Small intestine (tissue), 7 donors: ENCODE measurements around the gene HS6ST1. TPM values are rescaled to one million over a fixed set of nuclear protein-coding genes. Genes with fewer than 3 reads are reported as not detected.

ENCODE experiments used
- DNase-seq, 2 donors: peaks; one replicate each; pipeline versions ENCODE4 v3.0.0 to v3.0.0-alpha.2; 2013
- FAIRE-seq: peaks from 2 replicates; lab custom pipeline; 2012; peaks lifted over from hg19 to GRCh38; lab: Jason Lieb, UNC
- H3K27ac ChIP-seq, 3 donors: one replicate each; pipeline ENCODE4 v1.5.1; 2013; ENCODE audit warnings: low read length in 2 of 3, mild to moderate bottlenecking in 2 of 3, control low read depth in 1 of 3, inconsistent platforms in 1 of 3, low read depth in 1 of 3, moderate library complexity in 1 of 3
- H3K27me3 ChIP-seq, 3 donors: one replicate each; pipeline ENCODE4 v1.6.1; 2013; ENCODE audit warnings: low read length in 3 of 3, inconsistent platforms in 1 of 3; ENCODE audit not compliant: control insufficient read depth in 3 of 3, insufficient read depth in 3 of 3
- H3K36me3 ChIP-seq, 3 donors: one replicate each; pipeline ENCODE4 v1.6.1; 2013; ENCODE audit warnings: low read length in 3 of 3, inconsistent platforms in 1 of 3, low read depth in 1 of 3, mild to moderate bottlenecking in 1 of 3, moderate library complexity in 1 of 3; ENCODE audit not compliant: control insufficient read depth in 3 of 3, insufficient read depth in 2 of 3
- H3K4me1 ChIP-seq, 3 donors: one replicate each; pipeline ENCODE4 v1.6.1; 2013; ENCODE audit warnings: low read length in 2 of 3, inconsistent platforms in 1 of 3, low read depth in 1 of 3, mild to moderate bottlenecking in 1 of 3, moderate library complexity in 1 of 3; ENCODE audit not compliant: control insufficient read depth in 3 of 3, insufficient read depth in 2 of 3
- H3K4me3 ChIP-seq, 3 donors: one replicate each; pipeline ENCODE4 v1.5.1; 2013; ENCODE audit warnings: low read length in 3 of 3, control low read depth in 1 of 3, inconsistent platforms in 1 of 3, low read depth in 1 of 3, mild to moderate bottlenecking in 1 of 3, moderate library complexity in 1 of 3
- H3K9me3 ChIP-seq, 2 donors: one replicate each; pipeline ENCODE4 v1.6.1; 2013; ENCODE audit warnings: low read depth in 1 of 2, low read length in 1 of 2; ENCODE audit not compliant: control insufficient read depth in 2 of 2, insufficient read depth in 1 of 2
- WGBS, 3 donors: extraction: QIAGEN DNeasy Blood & Tissue Kit; methylation state at CpG; one replicate each; pipeline ENCODE4 v1.1.7; 2013; 5-methylcytosine and 5-hydroxymethylcytosine counted together
- polyA plus RNA-seq, 4 donors: library from polyadenylated mRNA; stranded (reverse) in 3 of 4; unstranded in 1 of 4; fragments of 200-250 nt in 3 of 4; fragments of 120-200 nt in 1 of 4; gene quantifications; one replicate each; pipeline versions ENCODE4 v1.2.1 to v1.2.3, GENCODE V29; 2013
- donor health status: healthy with polysubstance abuse.
- donor health status: control.
- donor health status: control.
- donor health status: Bipolar disorder and iron deficiency.
- donor health status: healthy.

The HS6ST1 gene
- polyA plus RNA-seq, 4 donors: 4.0 to 20.7 (median 12.5) TPM

DNA sequence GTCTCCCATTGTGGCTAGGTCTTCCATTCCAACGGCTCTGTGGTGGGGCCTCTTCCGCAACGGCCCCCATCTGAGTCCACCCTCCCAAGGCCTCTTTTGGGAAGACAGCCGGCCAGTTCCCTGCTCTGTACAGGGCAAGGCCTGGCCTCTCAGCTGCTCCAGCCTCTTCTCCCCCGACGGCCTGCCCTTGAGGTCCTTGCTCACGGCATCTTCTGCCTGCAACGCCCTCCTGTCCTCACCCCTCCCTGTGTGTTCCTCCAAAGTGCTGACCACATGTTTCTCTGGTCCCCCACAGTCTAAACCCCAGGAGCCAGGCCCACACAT is 16.0 kb downstream of the HS6ST1 start:
- DNase-seq: no peak
- Histone ChIP-seq H3K4me3 (no peak overlapping the region), H3K27ac (no peak overlapping the region), H3K9me3 (no peaks in the 10 kb centered on the region), H3K36me3 (peaks cover 0 to 43% (median 0%) of the 10 kb centered on the region in 3 donors), H3K27me3 (no peaks in the 10 kb centered on the region), H3K4me1 (peaks cover 0 to 23% (median 0%) of the 10 kb centered on the region in 3 donors)
- 74 to 90% (median 86%) methylated on average over 8 of the region's 8 CpGs for WGBS, 3 donors
- FAIRE-seq: no peak

DNA sequence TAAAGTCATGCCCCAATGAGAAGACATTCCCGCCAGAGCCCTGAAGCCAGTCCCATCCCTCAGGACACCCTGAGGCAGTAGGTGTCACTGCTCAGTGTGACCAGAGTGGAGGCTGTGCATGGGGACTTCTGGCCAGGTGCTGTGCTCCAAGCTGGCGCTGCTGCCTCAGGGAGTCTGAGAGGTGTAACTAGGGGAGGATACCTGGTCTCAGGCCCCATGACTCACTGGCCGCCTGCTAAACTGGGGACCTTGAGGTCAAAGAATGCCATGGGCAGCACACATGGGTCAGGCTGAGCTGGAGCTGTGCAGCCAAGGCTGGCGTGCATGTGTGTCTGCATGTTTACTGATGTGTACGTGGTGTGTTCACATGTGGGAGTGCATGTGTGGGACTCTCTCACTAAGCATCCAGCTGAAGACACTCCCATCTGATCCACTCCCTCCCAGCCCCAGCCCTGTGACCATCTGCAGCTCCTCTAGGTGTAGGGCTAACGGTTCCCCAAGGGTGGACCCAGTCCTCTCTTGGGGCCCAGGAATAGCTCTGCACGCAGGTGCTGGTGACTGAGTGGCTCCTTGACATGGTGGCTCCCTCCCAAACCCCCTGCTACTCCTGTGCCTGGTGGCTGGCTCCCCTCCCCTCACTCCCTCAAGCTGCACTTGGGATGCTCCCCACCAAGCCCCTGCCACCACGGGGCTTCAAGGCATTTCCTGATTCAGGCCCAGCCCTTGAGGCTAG is 16.5 kb downstream of the HS6ST1 start:
- WGBS, 3 donors: 77 to 86% (median 82%) methylated on average over 8 of the region's 8 CpGs
- Histone ChIP-seq H3K4me3 (no peak overlapping the region), H3K4me1 (peaks cover 0 to 18% (median 0%) of the 10 kb centered on the region in 3 donors), H3K27me3 (no peaks in the 10 kb centered on the region), H3K36me3 (peaks cover 0 to 37% (median 0%) of the 10 kb centered on the region in 3 donors), H3K27ac (peak overlapping the region in 2 of 3 donors; percentile 38 to 39), H3K9me3 (no peaks in the 10 kb centered on the region)
- DNase-seq: no peak
- no peak for FAIRE-seq

DNA sequence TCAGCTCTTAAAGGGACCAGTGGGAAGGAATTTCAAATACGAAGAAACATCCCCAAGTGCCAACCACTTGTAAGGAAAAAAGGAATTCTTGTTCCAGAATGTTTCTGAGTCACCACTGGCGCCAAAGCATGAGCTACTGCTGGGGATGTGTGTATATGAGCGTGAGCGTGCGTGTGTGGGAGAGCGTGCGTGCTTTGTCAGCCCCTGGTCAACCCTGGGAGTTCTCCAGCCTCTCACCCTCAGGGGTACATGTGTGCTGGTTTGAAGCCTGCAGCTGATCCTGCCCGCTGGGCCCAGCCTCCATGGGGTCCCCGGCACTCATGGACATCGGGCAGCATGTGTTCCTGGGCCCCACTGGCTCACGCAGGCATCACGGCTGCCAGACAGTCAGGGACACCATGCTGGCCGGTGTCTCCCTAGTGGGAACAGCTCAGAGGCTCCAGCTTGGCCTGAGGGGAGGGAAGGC is 17.1 kb downstream of the HS6ST1 start:
- Histone ChIP-seq H3K36me3 (peaks cover 0 to 35% (median 0%) of the 10 kb centered on the region in 3 donors), H3K4me1 (peaks cover 0 to 17% (median 0%) of the 10 kb centered on the region in 3 donors), H3K27ac (peak overlapping the region in 2 of 3 donors; percentile 38 to 39), H3K27me3 (no peaks in the 10 kb centered on the region), H3K9me3 (no peaks in the 10 kb centered on the region), H3K4me3 (no peak overlapping the region)
- DNase-seq (no peak), FAIRE-seq (no peak)
- 72 to 91% (median 90%) methylated on average over 13 of the region's 13 CpGs for WGBS, 3 donors

DNA sequence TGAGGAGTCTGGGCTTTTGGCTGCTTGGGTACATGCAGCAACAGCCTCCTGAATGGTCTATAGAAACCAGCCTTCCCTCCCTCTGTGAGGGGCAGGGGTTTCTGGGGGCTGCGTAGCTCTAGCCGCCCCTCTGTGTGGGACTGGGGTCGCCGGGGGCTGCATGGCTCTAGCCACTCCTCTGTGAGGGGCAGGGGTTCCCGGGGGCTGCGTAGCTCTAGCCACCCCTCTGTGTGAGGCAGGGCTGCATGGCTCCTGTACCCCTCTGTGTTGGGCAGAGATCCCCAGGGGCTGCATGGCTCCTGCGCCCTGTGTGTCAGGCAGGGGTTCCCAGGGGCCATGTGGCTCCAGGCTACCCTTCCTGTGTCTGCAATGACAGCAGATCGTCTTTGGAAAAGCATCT is 17.6 kb downstream of the HS6ST1 start:
- H3K27ac ChIP-seq: peak overlapping the region in 2 of 3 donors; percentile 21 to 64
- FAIRE-seq: no peak
- H3K4me3 ChIP-seq: no peak overlapping the region
- DNase-seq: no peak
- H3K27me3 ChIP-seq: no peaks in the 10 kb centered on the region
- H3K36me3 ChIP-seq: peaks cover 0 to 34% (median 0%) of the 10 kb centered on the region in 3 donors
- H3K4me1 ChIP-seq: peaks cover 0 to 14% (median 0%) of the 10 kb centered on the region in 3 donors
- 80 to 96% (median 92%) methylated on average over 8 of the region's 8 CpGs for WGBS, 3 donors
- no peaks in the 10 kb centered on the region for H3K9me3 ChIP-seq

DNA sequence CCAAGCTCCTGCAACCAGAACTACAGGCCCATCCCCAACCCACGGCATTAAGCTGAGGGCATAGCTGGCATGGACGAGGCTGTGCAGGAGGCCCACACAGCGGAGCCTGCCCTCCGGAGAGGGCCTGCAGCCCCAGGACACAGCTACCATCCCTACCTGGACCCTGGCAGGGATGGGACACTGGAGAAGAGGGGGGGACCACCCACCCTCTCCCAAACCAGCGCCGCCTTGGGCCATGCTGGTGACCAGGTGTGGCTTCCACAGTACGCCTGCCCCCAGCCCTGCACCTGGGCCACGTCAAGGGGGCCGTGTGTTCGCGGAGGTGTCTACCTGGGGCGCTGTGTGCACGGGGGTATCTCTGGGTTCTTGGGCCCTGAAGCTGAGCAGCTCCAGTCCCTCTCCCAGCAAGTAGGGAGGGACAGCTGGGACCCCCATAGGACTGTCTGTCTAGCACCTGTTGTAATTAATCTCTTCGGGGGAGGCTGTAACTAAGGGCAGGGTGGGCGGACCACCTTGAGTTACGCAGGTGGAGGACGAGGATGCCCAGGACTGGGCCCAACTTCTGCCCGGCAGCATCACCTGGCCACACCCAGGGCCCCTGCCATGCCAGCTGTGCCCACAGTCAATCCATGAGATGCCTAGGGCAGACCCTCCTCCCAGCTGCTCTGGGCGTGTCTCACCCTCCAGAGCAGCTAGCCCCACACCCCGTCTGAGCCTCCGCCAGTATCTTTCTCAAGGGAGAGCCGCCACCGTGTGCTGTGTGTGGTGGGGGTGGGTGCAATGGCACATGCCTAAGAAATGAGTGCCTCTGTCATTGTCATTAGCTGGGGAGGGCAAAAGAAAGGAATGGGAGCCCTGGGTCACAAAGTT is 18.3 kb downstream of the HS6ST1 start:
- Histone ChIP-seq H3K4me3 (no peak overlapping the region), H3K27me3 (no peaks in the 10 kb centered on the region), H3K9me3 (no peaks in the 10 kb centered on the region), H3K27ac (peak overlapping the region in 2 of 3 donors; percentile 12 to 21), H3K4me1 (peaks cover 0 to 7% (median 0%) of the 10 kb centered on the region in 3 donors), H3K36me3 (peaks cover 0 to 30% (median 0%) of the 10 kb centered on the region in 3 donors)
- WGBS, 3 donors: 86 to 87% (median 86%) methylated on average over 23 of the region's 23 CpGs
- DNase-seq (no peak), FAIRE-seq (no peak)

DNA sequence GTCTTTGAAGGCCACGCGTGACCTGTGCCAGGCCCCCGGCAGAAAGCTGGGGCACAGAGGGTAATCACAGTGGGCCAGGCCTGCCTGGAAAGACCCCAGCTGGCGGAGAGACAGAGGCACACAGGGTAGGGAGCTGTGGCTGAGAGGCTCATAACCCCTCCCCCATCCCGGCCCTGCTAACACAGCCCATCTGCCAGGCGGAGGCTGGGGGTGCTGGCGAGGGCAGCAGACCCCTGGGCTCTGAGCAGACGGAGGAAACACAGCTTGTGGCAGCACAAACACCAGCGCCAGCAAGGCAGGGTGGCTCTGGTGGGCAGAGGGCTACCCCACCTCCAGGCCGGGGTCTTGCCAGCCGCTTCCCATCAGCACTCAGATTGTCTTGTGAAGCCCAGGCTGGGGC is 19.0 kb downstream of the HS6ST1 start:
- Histone ChIP-seq H3K36me3 (peaks cover 0 to 28% (median 0%) of the 10 kb centered on the region in 3 donors), H3K9me3 (no peaks in the 10 kb centered on the region), H3K27me3 (no peaks in the 10 kb centered on the region), H3K4me1 (no peaks in the 10 kb centered on the region), H3K27ac (peak overlapping the region in 1 of 3 donors; percentile 39), H3K4me3 (no peak overlapping the region)
- DNase-seq (no peak), FAIRE-seq (no peak)
- 88 to 92% (median 90%) methylated on average over 8 to 11 of the region's 11 CpGs for WGBS, 3 donors

DNA sequence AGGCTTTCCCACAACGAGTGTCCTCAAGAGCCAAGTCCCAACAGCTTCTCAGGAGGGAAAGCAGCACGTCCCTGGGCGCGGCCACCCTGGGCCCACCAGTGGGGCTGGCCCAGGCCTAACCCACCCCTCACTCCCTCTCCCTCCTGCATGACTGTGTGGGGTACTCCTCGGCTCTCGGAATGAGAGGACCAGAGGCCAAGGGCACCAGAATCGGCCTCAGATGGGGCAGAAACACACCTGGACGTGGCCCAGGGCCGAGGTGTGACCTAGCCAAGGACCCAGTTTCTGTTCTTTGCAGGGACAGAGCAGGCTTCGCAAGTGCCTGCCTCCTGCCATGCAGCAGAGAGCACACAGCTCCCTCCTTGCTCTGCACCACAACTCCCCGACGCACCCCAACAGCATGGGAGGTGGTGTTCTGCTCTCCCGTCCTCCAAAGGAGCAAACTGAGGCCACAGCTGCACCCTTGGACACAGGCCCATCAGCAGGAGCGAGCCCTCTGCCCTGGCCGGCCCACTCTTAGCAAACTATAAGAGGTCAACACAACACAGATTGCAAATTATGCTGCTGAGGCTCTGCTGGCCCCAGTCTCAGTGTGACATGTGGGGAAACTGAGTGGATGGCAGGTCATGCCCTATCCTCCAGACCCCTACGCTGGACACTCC is 19.7 kb downstream of the HS6ST1 start:
- no peak for DNase-seq
- no peak overlapping the region for H3K27ac ChIP-seq
- H3K27me3 ChIP-seq: no peaks in the 10 kb centered on the region
- H3K4me3 ChIP-seq: no peak overlapping the region
- H3K4me1 ChIP-seq: no peaks in the 10 kb centered on the region
- WGBS, 3 donors: 85 to 93% (median 86%) methylated on average over 16 of the region's 16 CpGs
- no peaks in the 10 kb centered on the region for H3K9me3 ChIP-seq
- H3K36me3 ChIP-seq: peaks cover 0 to 23% (median 0%) of the 10 kb centered on the region in 3 donors
- FAIRE-seq: no peak

DNA sequence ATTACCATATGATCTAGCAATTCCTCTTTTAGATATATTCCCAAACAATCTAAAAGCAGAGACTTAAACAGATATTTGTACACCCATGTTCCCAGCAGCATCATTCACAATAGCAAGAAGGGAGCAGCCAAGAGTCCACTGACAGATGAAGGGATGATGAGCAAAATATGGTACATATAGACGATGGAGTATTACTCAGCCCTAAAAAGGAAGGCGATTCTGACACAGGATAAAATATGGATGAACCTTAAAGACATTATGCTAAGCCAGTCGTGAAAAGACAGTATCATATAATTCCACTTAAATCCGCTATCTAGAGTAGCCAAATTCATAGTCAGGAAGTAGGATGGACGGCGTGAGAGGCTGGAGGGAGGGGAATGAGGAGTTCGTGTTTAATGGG is 20.4 kb downstream of the HS6ST1 start:
- no peak for DNase-seq
- H3K36me3 ChIP-seq: peaks cover 0 to 20% (median 0%) of the 10 kb centered on the region in 3 donors
- no peaks in the 10 kb centered on the region for H3K4me1 ChIP-seq
- H3K27ac ChIP-seq: no peak overlapping the region
- H3K9me3 ChIP-seq: no peaks in the 10 kb centered on the region
- 87 to 96% (median 93%) methylated on average over 7 of the region's 7 CpGs for WGBS, 3 donors
- no peak for FAIRE-seq
- no peaks in the 10 kb centered on the region for H3K27me3 ChIP-seq
- H3K4me3 ChIP-seq: no peak overlapping the region
